ENCODE results near the gene LILRB3.
"Not testable (repeated sequence)": the region's sequence is repeated elsewhere in the genome, so short reads cannot be mapped to it uniquely, and the experiment has no call there.

GRCh38 chr19:54242646-54243045 is 19.8 kb upstream of the LILRB3 start, which contains the start of gene LILRA6:
- TF ChIP-seq CTCF, POLR2A (IDR thresholded peaks at IDR 0.05): not testable (repeated sequence)
